HepG2 (cell line): Measurements from ENCODE around the gene PPDPF. TPM values are rescaled to one million over a fixed set of nuclear protein-coding genes. Genes with fewer than 3 reads are reported as not detected.

ENCODE experiments used
- ATAC-seq: fragments of 200-7000 bp; cut with Tn5 transposase; 3 replicates; pipeline ENCODE4 v1.9.1; 2020; ENCODE audit warnings: mild to moderate bottlenecking, moderate library complexity
- BruUV-seq: library from RNA; stranded (reverse); fragments of 400-500 nt; replicated peaks from 2 replicates; lab custom pipeline; 2021; lab: Mats Ljungman, UMichigan
- CTCF ChIA-PET: fragments of 300-600 bp; formaldehyde crosslinking; extraction: SDS; loops from one replicate; lab custom pipeline; 2021; ENCODE audit warnings: low total read pairs, inconsistent platforms, low intra/inter-chr PET ratio; lab: Yijun Ruan, JAX
- POLR2A ChIA-PET: fragments of 350-600 bp; sonication (Branson Sonifier 250); formaldehyde crosslinking; loops from one replicate; lab custom pipeline; 2020; ENCODE audit warnings: antibody characterized with exemption, inconsistent platforms; lab: Yijun Ruan, JAX
- DNase-seq: peaks from one replicate; pipeline ENCODE4 v3.0.0-alpha.2; 2015; ENCODE audit warnings: low spot score
- FAIRE-seq: peaks from 3 replicates; lab custom pipeline; 2011; peaks lifted over from hg19 to GRCh38; lab: Jason Lieb, UNC
- H2AFZ ChIP-seq: one replicate; pipeline ENCODE4 v1.6.1; 2011; ENCODE audit warnings: low read length, inconsistent platforms
- H3K27ac ChIP-seq: fragments of 300-600 bp; 3 replicates; pipeline ENCODE4 v1.8.0; 2011; ENCODE audit warnings: mixed run types, mild to moderate bottlenecking, mixed read lengths, low read length, inconsistent platforms; ENCODE audit not compliant: insufficient read depth; ENCODE audit errors: extremely low read length
- H3K27me3 ChIP-seq, 2 experiments: fragments of 200-600 bp in 1 of 2; 2 replicates in 1 of 2; 3 replicates in 1 of 2; pipeline versions ENCODE4 v1.6.0 to v1.8.0; 2011; ENCODE audit warnings: low read length in 2 of 2, mild to moderate bottlenecking in 2 of 2, moderate library complexity in 2 of 2, inconsistent platforms in 1 of 2; ENCODE audit not compliant: insufficient read depth in 2 of 2, control insufficient read depth in 1 of 2
- H3K36me3 ChIP-seq, 2 experiments: fragments of 200-600 bp in 1 of 2; replicated peaks in 1 of 2; 2 replicates in 1 of 2; 3 replicates in 1 of 2; pipeline versions ENCODE4 v1.5.1 to v1.8.0; 2011; ENCODE audit warnings: low read length in 2 of 2, inconsistent platforms in 1 of 2; ENCODE audit not compliant: insufficient read depth in 2 of 2, control insufficient read depth in 1 of 2
- H3K4me1 ChIP-seq: 2 replicates; pipeline ENCODE4 v1.5.1; 2012; ENCODE audit warnings: low read length, inconsistent platforms; ENCODE audit not compliant: insufficient read depth
- H3K4me2 ChIP-seq: 2 replicates; pipeline ENCODE4 v1.6.0; 2011; ENCODE audit warnings: low read depth, low read length, inconsistent platforms
- H3K4me3 ChIP-seq, 3 experiments: fragments of 200-600 bp in 1 of 3; sonication (generic), shearing (Covaris generic) in 1 of 3; replicated peaks in 1 of 3; 2 replicates each; pipeline ENCODE4 v1.5.1; 2011 to 2016; ENCODE audit warnings: low read length in 3 of 3, inconsistent platforms in 2 of 3, low read depth in 2 of 3, mild to moderate bottlenecking in 2 of 3, control low read depth in 1 of 3, mixed read lengths in 1 of 3; ENCODE audit not compliant: insufficient read depth in 1 of 3
- H3K79me2 ChIP-seq: one replicate; pipeline ENCODE4 v1.6.1; 2011; ENCODE audit warnings: low read length, inconsistent platforms; ENCODE audit not compliant: insufficient read depth
- H3K9ac ChIP-seq: 2 replicates; pipeline ENCODE4 v1.6.0; 2011; ENCODE audit warnings: mild to moderate bottlenecking, low read depth, low read length, inconsistent platforms; ENCODE audit not compliant: insufficient read depth
- H3K9me3 ChIP-seq: 2 replicates; pipeline ENCODE4 v1.5.1; 2012; ENCODE audit warnings: mild to moderate bottlenecking, low read length
- H4K20me1 ChIP-seq: 2 replicates; pipeline ENCODE4 v1.6.0; 2011; ENCODE audit warnings: inconsistent platforms, mild to moderate bottlenecking, low read length, moderate library complexity; ENCODE audit not compliant: insufficient read depth
- AKNA ChIP-seq: sonication (generic); formaldehyde crosslinking; IDR thresholded peaks from 2 replicates; pipeline ENCODE4 v1.4.0; 2020; ENCODE audit warnings: missing genetic modification reagents, borderline replicate concordance
- CSRNP2 ChIP-seq: sonication (generic); formaldehyde crosslinking; conservative IDR thresholded peaks from 2 replicates; pipeline ENCODE4 v1.8.0; 2022; ENCODE audit warnings: low read depth, missing genetic modification reagents
- DZIP1 ChIP-seq: sonication (generic); formaldehyde crosslinking; IDR thresholded peaks from 2 replicates; pipeline ENCODE4 v1.5.0; 2020; ENCODE audit warnings: mild to moderate bottlenecking, missing genetic modification reagents
- HOXA9 ChIP-seq: sonication (generic); formaldehyde crosslinking; IDR thresholded peaks from 2 replicates; pipeline ENCODE4 v1.8.1; 2022; ENCODE audit warnings: missing genetic modification reagents, mild to moderate bottlenecking, moderate library complexity, borderline replicate concordance
- PTBP1 ChIP-seq: fragments of 200-400 bp; formaldehyde crosslinking; IDR thresholded peaks from 2 replicates; pipeline ENCODE4 v1.6.1; 2018; ENCODE audit warnings: low read length, low read depth; ENCODE audit not compliant: poor library complexity, severe bottlenecking
- ZNF12 ChIP-seq: sonication (generic); formaldehyde crosslinking; IDR thresholded peaks from 2 replicates; pipeline ENCODE4 v1.5.0; 2020; ENCODE audit warnings: missing genetic modification reagents
- ZNF580 ChIP-seq: IDR thresholded peaks from 2 replicates; pipeline ENCODE4 v1.6.1; 2016; ENCODE audit warnings: low read depth, borderline replicate concordance
- WGBS: methylation state at CpG from one replicate; pipeline ENCODE4 v1.1.6; 2017; ENCODE audit warnings: low lambda C conversion rate; 5-methylcytosine and 5-hydroxymethylcytosine counted together
- in situ Hi-C: cut with HindIII; loops from 2 replicates; pipeline ENCODE4 v1.10.0; 2017; ENCODE audit warnings: low pct_unique_long_range_greater_than_20kb; ENCODE audit not compliant: extremely low pct_ligation_motif_present
- intact Hi-C: fragments of 100-400 bp; cut with micrococcal nuclease; formaldehyde crosslinking; loops from one replicate; pipeline ENCODE4 v1.10.0; 2022; ENCODE audit not compliant: unreplicated experiment
- polyA plus RNA-seq, 8 experiments: library from polyadenylated mRNA; depleted of rRNA in 3 of 8; stranded (reverse) in 7 of 8; unstranded in 1 of 8; fragments of >200 nt; fragmentation: Illumina TruSeq in 4 of 8; extraction: Trizol in 4 of 8; gene quantifications; 2 replicates each; pipeline versions ENCODE4 v1.2.1 to v1.2.3, GENCODE V29; 2011 to 2016; ENCODE audit warnings: low read depth in 4 of 8, missing spikeins in 1 of 8, mixed read lengths in 1 of 8; ENCODE audit not compliant: insufficient read depth in 1 of 8
- total RNA-seq, 5 experiments: library from RNA; depleted of rRNA; stranded (reverse); fragments of >200 nt; fragmentation: Illumina TruSeq; extraction: Trizol; gene quantifications; 2 replicates each; pipeline ENCODE4 v1.2.3, GENCODE V29; 2016; ENCODE audit warnings: low read depth in 1 of 5

PPDPF gene
- total and polyA plus RNA-seq, 2 of the 13 experiments (the other 11 are each of a cell fraction or from before 2014, with no cell fraction given) = 1.8 to 7.0 TPM

- Histone ChIP-seq H3K4me3 (no peak overlapping the region), H3K79me2 (no peaks in the 10 kb centered on the region), H3K4me1 (peaks cover 18% of the 10 kb centered on the region), H3K9ac (no peak overlapping the region), H4K20me1 (peaks cover 2% of the 10 kb centered on the region; the same call in 1 of the 2 replicates), H2AFZ (no peak overlapping the region), H3K36me3 (no peaks in the 10 kb centered on the region), H3K4me2 (no peak overlapping the region), H3K27ac (no peak overlapping the region), H3K27me3 (peaks cover 30 to 75% of the 10 kb centered on the region in 2 experiments), H3K9me3 (no peaks in the 10 kb centered on the region)
- no TSS peak for BruUV-seq
- ATAC-seq (no peak), DNase-seq (no peak), FAIRE-seq (no peak)
- in situ Hi-C loops = no loop called here
- WGBS = 49% methylated on average over 13 of the region's 17 CpGs
- intact Hi-C loops = no loop called here
- ChIA-PET CTCF (no interaction called here), POLR2A (no interaction called here)
- TF ChIP-seq DZIP1 = no peak
- no peak for TF ChIP-seq AKNA (CRISPR knock-in tag)
- no peak for TF ChIP-seq HOXA9 (CRISPR knock-in tag)
- no peak for TF ChIP-seq ZNF12 (CRISPR knock-in tag)
- no peak for TF ChIP-seq ZNF580 (CRISPR knock-in tag)
- TF ChIP-seq PTBP1 = no peak
- no peak for TF ChIP-seq CSRNP2 (CRISPR knock-in tag)
Measured at GRCh38 chr20:63486300-63486855, 34.2 kb upstream of the PPDPF start.
